Measurements from ENCODE around the gene AP1G2. TPM values are rescaled to one million over a fixed set of nuclear protein-coding genes. Genes with fewer than 3 reads are reported as not detected.
A peak's percentile ranks its signal among the peaks of the same experiment; 100 is the strongest.
"Not testable (repeated sequence)": the region's sequence is repeated elsewhere in the genome, so short reads cannot be mapped to it uniquely, and the experiment has no call there.

AP1G2 gene
- total and polyA plus RNA-seq, 2 of the 13 experiments (the other 11 are each of a cell fraction or from before 2014, with no cell fraction given) = 96.9 to 611 TPM

DNA sequence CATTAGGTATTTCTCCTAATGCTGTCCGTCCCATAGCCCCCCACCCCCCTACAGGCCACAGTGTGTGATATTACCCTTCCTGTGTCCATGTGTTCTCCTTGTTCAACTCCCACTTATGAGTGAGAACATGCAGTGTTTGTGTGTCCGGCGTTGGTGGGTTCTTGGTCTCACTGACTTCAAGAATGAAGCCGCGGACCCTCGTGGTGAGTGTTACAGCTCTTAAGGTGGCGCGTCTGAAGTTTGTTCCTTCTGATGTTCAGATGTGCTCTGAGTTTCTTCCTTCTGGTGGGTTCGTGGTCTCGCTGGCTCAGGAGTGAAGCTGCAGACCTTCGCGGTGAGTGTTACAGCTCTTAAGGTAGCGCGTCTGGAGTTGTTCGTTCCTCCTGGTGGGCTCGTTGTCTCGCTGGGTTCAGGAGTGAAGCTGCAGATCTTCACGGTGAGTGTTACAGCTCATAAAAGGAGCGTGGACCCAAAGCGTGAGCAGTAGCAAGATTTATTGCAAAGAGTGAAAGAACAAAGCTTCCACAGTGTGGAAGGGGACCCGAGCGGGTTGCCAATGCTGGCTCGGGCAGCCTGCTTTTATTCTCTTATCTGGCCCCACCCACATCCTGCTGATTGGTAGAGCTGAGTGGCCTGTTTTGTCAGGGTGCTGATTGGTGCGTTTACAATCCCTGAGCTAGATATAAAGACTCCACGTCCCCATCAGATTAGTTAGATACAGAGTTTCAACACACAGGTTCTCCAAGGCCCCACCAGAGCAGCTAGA is 16.4 kb upstream of the AP1G2 start (continued):
- TF ChIP-seq, protein P1, sequence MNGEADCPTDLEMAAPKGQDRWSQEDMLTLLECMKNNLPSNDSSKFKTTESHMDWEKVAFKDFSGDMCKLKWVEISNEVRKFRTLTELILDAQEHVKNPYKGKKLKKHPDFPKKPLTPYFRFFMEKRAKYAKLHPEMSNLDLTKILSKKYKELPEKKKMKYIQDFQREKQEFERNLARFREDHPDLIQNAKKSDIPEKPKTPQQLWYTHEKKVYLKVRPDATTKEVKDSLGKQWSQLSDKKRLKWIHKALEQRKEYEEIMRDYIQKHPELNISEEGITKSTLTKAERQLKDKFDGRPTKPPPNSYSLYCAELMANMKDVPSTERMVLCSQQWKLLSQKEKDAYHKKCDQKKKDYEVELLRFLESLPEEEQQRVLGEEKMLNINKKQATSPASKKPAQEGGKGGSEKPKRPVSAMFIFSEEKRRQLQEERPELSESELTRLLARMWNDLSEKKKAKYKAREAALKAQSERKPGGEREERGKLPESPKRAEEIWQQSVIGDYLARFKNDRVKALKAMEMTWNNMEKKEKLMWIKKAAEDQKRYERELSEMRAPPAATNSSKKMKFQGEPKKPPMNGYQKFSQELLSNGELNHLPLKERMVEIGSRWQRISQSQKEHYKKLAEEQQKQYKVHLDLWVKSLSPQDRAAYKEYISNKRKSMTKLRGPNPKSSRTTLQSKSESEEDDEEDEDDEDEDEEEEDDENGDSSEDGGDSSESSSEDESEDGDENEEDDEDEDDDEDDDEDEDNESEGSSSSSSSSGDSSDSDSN (CRISPR knock-in tag; IDR thresholded peaks at IDR 0.05) = peak; percentile 93
- TF ChIP-seq, protein P2, sequence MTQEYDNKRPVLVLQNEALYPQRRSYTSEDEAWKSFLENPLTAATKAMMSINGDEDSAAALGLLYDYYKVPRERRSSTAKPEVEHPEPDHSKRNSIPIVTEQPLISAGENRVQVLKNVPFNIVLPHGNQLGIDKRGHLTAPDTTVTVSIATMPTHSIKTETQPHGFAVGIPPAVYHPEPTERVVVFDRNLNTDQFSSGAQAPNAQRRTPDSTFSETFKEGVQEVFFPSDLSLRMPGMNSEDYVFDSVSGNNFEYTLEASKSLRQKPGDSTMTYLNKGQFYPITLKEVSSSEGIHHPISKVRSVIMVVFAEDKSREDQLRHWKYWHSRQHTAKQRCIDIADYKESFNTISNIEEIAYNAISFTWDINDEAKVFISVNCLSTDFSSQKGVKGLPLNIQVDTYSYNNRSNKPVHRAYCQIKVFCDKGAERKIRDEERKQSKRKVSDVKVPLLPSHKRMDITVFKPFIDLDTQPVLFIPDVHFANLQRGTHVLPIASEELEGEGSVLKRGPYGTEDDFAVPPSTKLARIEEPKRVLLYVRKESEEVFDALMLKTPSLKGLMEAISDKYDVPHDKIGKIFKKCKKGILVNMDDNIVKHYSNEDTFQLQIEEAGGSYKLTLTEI (CRISPR knock-in tag; conservative IDR thresholded peaks at IDR 0.05) = peak; percentile 52; the same call in 1 of the 2 replicates
- TF ChIP-seq, protein P3, sequence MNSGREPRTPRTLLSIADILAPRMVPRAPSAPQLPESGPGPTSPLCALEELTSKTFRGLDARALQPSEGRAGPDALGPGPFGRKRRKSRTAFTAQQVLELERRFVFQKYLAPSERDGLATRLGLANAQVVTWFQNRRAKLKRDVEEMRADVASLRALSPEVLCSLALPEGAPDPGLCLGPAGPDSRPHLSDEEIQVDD (CRISPR knock-in tag; IDR thresholded peaks at IDR 0.05; ENCODE audit: borderline replicate concordance) = peak; percentile 82; the same call in 1 of the 2 replicates
- peak; percentile 60 for TF ChIP-seq SOX5 (CRISPR knock-in tag; IDR thresholded peaks at IDR 0.05; ENCODE audit: borderline replicate concordance)
- peak; percentile 72 for TF ChIP-seq HNRNPL (IDR thresholded peaks at IDR 0.05; ENCODE audit: low read depth, low read length)
- peak; percentile 44; the same call in 1 of the 2 replicates for TF ChIP-seq TBX3 (IDR thresholded peaks at IDR 0.05; ENCODE audit: borderline replicate concordance)
- not testable (repeated sequence) for TF ChIP-seq SP1 (IDR thresholded peaks at IDR 0.05)
- peak; percentile 88 for TF ChIP-seq SP1 (CRISPR knock-in tag; IDR thresholded peaks at IDR 0.05)
- TF ChIP-seq, protein P4, sequence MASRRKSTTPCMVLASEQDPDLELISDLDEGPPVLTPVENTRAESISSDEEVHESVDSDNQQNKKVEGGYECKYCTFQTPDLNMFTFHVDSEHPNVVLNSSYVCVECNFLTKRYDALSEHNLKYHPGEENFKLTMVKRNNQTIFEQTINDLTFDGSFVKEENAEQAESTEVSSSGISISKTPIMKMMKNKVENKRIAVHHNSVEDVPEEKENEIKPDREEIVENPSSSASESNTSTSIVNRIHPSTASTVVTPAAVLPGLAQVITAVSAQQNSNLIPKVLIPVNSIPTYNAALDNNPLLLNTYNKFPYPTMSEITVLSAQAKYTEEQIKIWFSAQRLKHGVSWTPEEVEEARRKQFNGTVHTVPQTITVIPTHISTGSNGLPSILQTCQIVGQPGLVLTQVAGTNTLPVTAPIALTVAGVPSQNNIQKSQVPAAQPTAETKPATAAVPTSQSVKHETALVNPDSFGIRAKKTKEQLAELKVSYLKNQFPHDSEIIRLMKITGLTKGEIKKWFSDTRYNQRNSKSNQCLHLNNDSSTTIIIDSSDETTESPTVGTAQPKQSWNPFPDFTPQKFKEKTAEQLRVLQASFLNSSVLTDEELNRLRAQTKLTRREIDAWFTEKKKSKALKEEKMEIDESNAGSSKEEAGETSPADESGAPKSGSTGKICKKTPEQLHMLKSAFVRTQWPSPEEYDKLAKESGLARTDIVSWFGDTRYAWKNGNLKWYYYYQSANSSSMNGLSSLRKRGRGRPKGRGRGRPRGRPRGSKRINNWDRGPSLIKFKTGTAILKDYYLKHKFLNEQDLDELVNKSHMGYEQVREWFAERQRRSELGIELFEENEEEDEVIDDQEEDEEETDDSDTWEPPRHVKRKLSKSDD (CRISPR knock-in tag; IDR thresholded peaks at IDR 0.05; ENCODE audit: low read depth) = peak; percentile 88
- TF ChIP-seq, protein P5, sequence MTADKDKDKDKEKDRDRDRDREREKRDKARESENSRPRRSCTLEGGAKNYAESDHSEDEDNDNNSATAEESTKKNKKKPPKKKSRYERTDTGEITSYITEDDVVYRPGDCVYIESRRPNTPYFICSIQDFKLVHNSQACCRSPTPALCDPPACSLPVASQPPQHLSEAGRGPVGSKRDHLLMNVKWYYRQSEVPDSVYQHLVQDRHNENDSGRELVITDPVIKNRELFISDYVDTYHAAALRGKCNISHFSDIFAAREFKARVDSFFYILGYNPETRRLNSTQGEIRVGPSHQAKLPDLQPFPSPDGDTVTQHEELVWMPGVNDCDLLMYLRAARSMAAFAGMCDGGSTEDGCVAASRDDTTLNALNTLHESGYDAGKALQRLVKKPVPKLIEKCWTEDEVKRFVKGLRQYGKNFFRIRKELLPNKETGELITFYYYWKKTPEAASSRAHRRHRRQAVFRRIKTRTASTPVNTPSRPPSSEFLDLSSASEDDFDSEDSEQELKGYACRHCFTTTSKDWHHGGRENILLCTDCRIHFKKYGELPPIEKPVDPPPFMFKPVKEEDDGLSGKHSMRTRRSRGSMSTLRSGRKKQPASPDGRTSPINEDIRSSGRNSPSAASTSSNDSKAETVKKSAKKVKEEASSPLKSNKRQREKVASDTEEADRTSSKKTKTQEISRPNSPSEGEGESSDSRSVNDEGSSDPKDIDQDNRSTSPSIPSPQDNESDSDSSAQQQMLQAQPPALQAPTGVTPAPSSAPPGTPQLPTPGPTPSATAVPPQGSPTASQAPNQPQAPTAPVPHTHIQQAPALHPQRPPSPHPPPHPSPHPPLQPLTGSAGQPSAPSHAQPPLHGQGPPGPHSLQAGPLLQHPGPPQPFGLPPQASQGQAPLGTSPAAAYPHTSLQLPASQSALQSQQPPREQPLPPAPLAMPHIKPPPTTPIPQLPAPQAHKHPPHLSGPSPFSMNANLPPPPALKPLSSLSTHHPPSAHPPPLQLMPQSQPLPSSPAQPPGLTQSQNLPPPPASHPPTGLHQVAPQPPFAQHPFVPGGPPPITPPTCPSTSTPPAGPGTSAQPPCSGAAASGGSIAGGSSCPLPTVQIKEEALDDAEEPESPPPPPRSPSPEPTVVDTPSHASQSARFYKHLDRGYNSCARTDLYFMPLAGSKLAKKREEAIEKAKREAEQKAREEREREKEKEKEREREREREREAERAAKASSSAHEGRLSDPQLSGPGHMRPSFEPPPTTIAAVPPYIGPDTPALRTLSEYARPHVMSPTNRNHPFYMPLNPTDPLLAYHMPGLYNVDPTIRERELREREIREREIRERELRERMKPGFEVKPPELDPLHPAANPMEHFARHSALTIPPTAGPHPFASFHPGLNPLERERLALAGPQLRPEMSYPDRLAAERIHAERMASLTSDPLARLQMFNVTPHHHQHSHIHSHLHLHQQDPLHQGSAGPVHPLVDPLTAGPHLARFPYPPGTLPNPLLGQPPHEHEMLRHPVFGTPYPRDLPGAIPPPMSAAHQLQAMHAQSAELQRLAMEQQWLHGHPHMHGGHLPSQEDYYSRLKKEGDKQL (CRISPR knock-in tag; IDR thresholded peaks at IDR 0.05; ENCODE audit: low read depth) = 0 out of 2 replicates have a peak, but pooled peaks have one; percentile 39
- TF ChIP-seq, protein P6, sequence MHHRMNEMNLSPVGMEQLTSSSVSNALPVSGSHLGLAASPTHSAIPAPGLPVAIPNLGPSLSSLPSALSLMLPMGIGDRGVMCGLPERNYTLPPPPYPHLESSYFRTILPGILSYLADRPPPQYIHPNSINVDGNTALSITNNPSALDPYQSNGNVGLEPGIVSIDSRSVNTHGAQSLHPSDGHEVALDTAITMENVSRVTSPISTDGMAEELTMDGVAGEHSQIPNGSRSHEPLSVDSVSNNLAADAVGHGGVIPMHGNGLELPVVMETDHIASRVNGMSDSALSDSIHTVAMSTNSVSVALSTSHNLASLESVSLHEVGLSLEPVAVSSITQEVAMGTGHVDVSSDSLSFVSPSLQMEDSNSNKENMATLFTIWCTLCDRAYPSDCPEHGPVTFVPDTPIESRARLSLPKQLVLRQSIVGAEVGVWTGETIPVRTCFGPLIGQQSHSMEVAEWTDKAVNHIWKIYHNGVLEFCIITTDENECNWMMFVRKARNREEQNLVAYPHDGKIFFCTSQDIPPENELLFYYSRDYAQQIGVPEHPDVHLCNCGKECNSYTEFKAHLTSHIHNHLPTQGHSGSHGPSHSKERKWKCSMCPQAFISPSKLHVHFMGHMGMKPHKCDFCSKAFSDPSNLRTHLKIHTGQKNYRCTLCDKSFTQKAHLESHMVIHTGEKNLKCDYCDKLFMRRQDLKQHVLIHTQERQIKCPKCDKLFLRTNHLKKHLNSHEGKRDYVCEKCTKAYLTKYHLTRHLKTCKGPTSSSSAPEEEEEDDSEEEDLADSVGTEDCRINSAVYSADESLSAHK (CRISPR knock-in tag; IDR thresholded peaks at IDR 0.05; ENCODE audit: borderline replicate concordance) = 0 out of 2 replicates have a peak, but pooled peaks have one; percentile 93
- TF ChIP-seq HNF4A (CRISPR knock-in tag; IDR thresholded peaks at IDR 0.05) = peak; percentile 40
